HG02623 (cell line): ENCODE data around the gene GCNA.
A peak's percentile ranks its signal among the peaks of the same experiment; 100 is the strongest.

Experiments used
- ATAC-seq: cut with Tn5 transposase; IDR thresholded peaks from one replicate; pipeline ENCODE4 v1.9.1; 2021; ENCODE audit warnings: moderate library complexity; ENCODE audit not compliant: unreplicated experiment

Gene GCNA

DNA sequence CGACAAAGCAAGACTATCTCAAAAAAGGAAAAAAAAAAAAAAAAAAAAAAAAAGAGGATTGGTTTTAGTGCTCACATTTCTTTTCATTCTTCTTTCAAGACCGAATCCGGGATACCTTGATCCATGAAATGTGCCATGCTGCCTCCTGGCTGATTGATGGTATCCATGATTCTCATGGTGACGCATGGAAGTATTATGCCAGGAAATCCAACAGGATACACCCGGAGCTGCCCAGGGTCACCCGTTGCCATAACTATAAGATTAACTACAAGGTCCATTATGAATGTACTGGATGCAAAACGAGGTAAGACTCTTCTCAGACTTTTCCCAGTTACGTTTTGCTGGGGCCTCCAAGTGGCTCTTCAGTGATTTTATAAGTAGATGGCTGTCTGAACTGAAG is 34.0 kb downstream of the GCNA start:
- ATAC-seq = no peak

DNA sequence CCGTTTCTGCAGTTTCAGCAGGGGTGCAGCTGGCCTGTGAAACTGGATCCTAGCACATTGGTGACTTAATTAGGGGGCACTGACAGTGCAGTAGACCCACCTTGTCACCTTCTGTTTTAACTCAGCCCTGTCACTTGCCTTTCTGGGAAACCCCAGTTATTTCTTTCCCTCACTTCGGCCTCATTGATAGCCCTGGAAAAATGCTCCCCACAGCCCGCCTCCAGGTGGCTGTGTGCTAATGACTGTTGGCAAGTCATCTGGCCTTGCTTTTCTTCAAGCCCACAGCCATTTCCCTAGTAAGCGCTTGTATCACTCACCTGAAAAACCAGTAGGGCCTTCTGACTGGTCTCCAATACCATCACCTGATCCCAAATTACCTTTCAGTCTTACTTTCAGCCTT is 36.8 kb downstream of the GCNA start:
- ATAC-seq = no peak

DNA sequence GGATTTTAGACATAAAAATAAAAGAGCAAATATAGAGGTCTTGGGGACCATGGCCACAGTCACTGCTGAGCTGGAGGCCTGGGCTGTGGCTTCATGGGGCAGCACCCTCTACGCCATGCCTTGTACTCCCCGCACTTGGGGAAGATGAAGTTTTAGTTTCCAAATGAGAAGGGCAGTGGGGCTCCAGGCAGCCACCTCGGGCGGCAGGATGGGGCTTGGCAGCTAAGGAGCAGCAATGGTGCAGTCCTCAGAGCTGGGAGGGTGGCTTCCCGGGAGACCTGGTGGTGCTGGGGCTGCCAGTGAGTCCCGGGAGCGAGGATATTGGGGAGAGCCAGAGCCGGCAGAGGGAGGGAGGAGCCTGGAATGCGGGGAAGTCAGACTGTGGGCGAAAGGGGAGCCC is 37.7 kb downstream of the GCNA start:
- ATAC-seq = no peak

DNA sequence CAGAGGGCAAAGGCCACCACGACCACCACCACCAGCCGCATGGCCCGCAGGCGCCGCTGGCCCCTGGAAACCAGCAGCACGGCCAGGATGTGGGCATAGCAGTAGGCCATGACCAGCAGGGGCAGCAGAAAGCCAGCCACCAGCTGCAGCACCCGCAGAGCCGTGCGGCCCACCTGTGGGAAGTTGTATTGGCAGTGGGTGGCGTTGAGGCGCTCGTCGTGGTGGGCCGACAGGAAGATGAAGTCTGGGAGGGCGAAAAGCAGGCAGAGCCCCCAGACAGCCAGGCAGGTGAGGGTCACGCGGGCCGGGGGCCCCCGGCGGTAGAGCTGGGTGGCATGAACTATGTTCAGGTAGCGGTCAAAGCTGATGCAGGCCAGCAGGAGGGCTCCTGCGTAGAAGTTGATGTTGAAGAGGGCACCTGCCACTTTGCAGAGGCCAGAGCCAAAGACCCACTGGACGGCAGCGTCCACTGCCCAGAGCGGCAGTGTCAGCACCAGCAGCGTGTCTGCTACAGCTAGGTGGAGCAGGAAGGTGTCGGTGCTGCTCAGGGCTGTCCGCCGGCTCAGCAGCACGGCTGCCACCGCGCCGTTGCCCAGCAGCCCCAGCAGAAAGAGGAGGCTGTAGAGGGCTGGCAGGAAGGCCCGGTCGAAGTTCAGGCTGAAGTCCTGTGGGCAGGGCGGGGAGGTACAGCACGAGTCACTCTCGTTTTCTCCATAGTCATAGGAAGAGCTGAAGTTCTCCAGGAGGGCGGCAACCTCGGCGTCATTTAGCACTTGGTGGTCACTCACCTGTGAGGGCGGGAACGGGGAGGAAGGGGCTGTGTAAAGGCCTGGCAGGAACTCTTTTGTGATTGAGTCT is 38.7 kb downstream of the GCNA start:
- ATAC-seq = no peak

DNA sequence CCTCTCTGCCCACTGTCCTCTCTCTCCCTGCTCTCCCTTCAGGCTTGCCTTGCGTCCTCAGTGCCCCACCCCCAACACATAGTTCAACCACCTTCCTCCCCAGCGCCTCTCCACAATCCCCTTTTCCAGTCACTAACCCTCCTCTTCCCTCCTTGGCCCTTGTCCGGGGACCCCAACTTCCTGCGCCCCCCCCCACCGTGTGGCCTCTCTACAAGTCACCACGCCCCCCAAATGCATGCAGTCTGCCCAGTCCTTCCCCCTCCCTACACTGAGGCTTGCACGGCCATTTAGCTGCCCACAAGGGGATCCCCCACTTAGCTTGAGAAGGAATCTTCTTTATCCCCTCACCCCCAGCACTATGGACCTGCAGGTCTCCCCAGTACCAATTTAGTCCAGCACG is 39.5 kb downstream of the GCNA start:
- ATAC-seq = no peak

DNA sequence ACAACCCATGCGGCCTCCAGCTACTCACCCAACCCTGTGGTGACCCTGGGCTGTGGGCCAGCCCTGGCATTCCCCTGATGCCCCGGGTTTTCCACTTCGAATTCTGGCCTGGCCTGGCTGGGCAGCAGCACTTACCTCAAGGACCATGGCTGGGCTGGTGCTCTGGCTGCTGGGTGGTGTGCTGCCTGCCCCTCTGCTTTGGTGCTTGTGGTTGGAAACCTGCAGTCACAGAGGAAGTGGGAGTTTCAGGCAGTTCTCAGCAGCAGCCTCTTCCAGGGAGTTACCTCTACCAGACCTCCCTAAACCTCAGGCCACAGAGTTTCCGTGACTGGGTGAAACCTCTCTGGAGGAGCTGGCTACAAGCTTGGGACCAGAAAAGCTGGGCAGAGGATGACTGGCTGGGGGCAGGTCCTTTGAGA is 40.1 kb downstream of the GCNA start, which contains the start of gene CXCR3:
Gene CXCR3, minus strand, starts transcription at position 209 of the 419 bp plus-strand sequence. Its CDS starts 62 bp downstream, at position 147.
- ATAC-seq = peak; percentile 59

DNA sequence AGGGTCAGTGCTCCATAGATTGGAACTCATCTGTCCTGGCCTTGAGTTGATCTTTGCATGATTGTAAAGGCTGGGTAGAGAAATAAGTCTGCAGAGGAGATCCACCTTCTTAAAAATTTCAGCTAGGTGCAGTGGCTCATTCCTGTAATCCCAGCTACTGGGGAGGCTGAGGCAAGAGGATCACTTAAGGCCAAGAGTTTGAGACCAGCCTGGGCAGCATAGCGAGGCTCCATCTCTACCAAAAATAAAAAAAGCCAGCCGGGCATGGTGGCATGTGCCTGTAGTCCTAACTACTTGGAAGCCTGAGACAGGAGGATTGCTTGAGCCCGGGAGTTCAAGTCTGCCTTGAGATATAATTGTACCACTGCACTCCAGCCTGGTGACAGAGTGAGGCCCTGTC is 40.5 kb downstream of the GCNA start:
- no peak for ATAC-seq

DNA sequence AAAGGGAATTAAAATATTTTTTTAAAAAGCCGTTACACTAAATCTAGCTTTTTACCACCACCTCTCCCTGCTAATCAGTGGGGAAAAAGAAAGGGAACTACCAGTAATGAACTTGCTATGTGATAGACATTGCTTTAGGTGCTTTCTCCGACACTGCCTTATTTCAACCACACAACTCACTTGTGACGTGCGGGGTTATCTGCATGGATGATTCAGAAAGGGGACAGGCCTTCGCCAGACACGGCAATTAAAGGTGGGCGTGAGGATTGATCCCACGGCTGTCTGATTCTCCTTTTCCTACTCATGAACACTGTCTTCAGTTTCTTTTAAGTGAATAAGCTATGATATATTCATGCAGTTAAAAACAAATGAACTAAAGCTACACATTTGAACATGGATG is 41.0 kb downstream of the GCNA start:
- no peak for ATAC-seq

DNA sequence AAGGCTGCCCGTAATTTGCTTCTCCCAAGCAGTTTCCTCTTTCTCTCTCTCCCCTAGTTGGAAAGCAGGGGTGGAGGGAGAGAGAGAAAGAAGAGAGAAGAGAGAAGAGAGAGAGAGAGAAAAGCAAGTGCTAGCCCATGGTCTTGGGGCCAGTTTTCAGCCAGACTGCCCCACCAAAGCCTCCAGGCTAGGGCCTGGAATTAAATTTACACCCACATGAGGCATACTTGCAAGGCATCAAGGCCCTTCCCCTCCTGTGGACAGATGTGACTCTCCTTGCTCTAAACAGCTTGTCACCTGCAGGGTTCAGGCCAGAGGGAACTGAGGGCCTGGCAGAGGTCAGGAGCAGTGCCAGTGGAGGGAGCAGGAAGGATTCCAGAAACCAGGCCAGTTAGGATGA is 41.7 kb downstream of the GCNA start:
- ATAC-seq = no peak

DNA sequence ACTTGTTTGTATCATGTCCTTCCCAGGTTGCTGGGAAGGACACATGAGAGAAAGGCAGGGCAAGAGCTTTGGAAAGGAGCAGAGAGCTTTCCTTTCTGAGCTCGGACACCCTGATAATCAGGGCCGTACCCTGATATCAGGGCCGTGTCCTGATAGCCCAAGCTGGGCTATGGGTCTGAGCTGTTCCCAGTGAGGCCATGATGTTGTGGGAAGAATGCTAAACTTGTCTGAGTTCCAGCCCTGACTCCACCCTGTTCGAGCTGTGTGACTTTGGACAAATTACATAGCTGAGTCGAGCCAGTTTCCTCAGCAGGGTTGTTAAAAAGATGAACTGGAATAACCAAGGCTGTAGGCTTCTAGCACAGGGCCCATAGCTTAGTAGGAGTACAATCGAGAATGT is 43.4 kb downstream of the GCNA start:
- no peak for ATAC-seq

DNA sequence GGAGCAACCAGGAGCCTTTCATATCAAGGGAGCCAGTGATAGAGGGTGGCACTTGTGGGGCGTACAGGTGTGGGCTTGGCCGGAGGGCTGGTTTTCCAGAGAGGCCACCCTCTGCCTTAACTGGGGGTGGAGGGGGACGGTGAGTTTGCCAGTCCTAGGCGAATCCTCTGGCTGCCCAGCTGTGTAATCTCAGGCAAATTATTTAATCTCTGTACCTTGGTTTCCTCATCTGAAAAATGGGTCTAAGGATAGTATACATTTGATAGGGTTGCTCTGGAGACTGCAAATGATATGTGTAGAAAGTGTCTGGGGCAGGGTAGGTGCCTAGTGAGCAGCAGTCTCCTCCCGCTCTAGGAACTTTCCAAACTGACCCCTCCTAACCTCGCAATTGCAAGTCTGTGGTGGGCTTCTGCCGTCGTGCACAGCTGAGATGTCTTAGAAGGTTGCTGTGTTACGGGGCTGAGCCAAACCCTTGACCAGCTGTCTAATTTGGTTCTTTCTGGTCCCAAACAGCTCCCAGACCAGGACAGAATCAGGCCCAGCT is 43.9 kb downstream of the GCNA start:
- no peak for ATAC-seq

DNA sequence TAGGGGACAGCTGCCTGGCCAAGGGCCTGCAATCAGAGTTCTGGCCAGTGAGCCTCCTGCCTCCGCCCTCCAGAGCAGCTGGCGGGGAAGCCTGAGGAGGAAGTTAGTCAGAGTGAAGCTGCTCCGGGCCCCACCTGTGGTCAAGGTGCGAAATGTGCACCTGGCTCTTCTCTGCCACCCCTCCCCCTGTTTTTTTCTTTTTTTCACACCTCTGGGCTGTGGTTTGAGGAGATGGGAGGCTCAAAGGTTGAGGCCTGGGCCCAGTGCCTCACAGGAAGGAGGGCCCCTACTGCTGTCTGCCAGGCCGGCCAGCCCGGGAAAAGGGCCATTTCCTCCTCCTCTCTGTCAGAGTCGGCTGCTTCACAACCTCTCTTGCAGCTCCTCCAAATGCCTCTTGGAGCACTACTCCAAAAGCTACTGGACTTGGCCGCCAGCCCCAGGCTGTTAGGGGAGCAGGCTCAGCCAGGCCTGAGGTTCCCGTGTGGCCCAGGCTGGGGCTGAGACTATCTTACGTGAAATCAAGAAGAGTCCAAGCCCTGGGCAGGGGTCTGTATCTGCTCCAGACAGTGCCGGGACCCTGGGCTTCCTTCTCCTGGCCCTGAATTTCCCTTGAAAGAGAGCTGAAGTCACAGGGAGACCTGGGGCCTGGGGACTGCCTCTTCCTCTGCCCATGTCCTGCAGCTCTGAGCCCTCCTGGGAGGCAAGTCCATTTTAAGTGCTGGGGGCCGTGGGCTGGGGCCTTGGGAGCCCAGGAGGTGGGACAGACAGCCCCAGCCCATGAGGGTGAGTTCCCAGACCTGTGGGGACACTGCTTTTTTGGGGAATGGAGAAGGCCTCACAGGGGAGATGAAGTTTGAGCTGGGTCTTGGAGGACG is 44.6 kb downstream of the GCNA start:
- peak; percentile 38 for ATAC-seq

DNA sequence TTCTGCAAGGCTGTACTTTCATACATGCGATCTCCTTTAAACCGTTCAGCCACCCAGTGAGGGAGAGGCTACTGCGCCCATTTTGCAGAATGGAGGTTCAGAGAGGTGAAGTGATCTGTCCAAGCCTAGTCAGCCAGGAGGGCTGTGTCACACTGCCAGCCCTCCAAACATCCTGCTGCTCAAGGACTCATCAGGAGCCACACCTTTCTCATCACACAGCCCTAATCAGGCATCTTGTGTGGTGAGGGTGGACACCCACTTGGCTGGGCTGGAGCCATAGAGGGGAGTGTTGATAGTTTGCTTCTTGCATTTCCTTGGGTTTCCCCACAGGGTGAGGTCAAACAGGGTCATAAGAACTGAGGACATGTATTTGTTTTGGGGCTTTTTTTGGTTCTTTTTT is 45.5 kb downstream of the GCNA start:
- ATAC-seq = no peak

DNA sequence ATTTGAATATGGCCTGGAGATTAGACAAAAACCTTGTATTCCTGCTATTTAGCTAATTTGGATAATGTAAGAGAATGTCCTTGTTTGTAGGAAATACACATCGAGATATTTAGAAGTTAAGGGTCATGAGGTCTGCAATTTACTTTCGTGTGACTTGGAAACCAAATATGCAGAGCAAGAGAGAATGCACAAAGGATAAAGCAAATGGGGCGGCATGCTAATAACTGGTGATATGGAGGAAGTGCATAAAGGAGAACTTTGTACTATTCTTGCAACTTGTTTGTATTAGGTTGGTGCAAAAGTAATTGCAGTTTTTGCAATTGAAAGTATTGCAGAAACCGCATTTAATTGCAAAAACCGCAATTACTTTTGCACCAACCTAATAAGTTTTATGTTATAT is 47.2 kb downstream of the GCNA start:
- ATAC-seq = no peak

DNA sequence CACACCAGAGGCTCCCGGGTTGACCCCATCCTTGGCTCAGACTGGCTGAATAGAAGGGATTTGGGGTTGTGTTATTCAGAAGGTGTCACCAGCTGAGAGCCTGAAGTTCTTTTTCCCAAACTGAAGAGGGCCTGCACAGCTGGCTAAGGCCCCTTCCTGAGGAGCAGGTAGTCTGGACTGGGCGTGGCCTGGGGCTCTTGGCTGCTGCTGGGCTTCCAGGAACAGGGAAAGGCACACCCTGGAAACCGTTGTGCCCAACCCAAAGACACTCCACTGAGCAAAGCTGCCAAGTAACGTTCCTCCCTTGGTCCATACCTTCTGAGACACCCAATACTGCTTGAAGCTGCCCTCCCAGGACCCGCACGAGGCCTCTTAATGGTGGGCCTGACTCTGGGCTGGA is 48.3 kb downstream of the GCNA start:
- ATAC-seq = no peak

DNA sequence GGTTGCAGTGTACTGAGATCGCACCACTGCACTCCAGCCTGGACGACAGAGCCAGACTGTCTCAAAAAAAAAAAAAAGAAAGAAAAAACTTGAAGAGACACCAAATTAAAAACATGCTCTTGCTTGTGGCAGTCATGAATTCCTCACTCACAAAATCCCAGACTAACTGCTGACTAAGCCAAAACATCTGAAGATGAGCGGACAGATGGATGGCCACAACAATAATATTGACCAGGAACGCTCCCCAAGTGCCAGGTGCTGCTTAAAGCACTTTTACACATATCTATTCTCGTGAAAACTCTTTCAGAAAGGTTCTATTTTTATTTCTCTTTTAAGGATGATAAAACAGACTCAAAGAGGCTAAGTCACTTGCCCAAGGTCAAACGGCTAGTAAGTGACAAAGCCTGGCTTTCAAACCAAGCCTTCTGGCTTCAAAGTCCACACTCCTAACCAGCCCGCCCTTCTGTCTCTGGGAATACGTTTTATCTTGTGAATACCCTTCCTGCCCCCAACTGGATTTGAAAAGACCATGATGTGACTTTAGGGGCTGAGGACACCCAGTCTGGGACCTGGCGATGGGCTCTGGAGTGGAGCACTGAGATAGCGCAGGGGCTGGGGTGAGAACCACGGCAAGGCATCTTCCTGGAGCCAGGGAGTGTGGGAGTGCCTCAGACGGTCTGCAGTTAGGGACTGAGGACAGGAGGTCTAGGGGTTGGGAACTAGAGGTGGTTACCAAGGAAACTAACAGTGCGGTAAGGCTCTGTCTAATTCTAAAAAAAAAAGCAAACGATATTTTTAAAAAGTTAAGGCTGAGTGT is 49.6 kb downstream of the GCNA start:
- ATAC-seq = no peak

DNA sequence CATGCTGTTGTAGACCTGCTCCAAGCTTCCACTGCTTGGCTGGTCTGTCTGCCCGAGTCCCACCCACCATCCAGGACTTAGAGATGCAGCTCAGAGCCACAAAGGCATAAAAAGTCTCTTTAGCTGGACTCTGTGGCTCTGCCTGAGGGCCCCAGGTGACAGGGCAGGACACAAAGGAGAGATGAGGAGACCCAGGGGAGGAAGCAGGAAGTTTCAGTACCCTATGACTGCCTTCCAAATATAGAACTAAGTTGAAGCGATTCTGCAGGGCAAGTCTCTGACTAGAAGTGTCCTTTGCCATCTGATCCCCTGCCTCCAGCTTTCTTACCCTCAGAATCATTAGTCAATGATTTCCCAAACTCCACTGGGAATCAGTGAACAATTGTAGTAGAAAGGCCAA is 51.2 kb downstream of the GCNA start:
- no peak for ATAC-seq

DNA sequence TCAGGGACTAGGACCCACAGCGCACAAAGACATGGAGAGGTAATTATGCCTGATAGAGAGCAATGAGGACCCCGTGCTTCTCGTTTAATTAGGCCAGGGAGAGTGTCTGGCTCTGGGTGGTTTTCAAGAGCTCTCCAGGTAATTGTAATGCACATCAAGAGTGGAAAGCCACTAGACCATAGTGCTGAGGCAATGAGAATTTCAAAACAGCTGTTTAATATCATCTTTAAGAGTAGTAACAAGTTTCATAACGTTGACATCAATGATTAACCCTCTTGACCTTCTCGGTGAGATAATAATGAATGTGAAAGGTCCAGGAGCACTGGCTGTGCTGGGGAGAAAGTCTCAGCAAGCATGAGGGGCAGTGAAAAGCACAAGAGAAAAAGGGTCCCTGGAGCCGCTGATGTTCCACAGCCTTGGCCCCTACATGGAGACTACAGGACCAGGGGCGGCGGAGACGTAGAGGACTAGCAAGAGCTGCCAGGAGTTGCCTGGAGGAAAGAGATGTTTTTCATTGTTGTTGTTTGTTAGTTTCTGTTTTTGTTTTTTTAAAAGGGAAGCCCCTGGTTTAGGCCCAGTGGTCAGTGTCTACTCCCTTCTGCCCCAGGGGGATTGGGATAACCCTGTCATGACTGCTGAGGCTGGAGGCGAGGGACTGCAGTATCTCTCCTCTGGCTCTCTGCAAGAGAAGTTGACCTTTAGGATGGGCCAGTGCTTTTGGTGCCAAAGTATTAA is 54.9 kb downstream of the GCNA start:
- ATAC-seq = no peak

DNA sequence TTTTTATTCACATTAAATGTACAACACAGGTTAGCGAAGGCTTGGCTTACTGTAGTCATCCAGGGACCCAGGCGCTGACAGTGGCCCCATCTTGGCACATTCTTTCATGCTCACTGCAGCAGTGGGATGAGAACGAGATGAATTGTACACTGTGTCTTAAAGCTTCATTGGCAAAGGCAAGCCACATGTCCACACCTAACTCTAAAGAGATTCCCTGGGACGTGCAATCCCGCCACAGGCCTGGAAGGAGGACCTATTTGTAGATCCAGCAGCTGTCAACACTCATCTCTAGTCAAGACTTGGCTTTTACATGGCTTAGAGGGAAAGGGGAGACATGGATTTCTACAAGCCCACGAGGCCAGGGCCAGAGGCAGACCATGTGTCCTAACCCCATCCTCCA is 56.1 kb downstream of the GCNA start:
- ATAC-seq = no peak
